Astrocyte (in vitro differentiated cells and primary cell): ENCODE results near the gene SIRPB2.

ENCODE experiments used
- CTCF ChIP-seq: IDR thresholded peaks from 2 replicates; pipeline ENCODE4 v1.5.1; 2011; ENCODE audit warnings: low read depth, mild to moderate bottlenecking, inconsistent platforms, low read length, moderate library complexity; ENCODE audit not compliant: insufficient read depth
- EZH2 ChIP-seq: IDR thresholded peaks from 2 replicates; pipeline ENCODE4 v1.6.1; 2012; ENCODE audit warnings: mild to moderate bottlenecking, low read length, inconsistent platforms; ENCODE audit not compliant: insufficient read depth

- TF ChIP-seq CTCF (no peak), EZH2 (no peak)
Observed at GRCh38 chr20:1526310-1526709, 35.1 kb upstream of the SIRPB2 start.
